SU-DHL-6 (cell line): Measurements from ENCODE around the gene TRIM38.

Experiments
- H2AFZ ChIP-seq: fragments of 200-600 bp; sonication (generic); 2 replicates; pipeline ENCODE4 v1.6.1; 2014; ENCODE audit warnings: low read depth, mild to moderate bottlenecking, moderate library complexity, mixed read lengths, antibody characterized with exemption, low read length; ENCODE audit not compliant: severe bottlenecking
- H3F3A ChIP-seq: fragments of 200-600 bp; shearing (Covaris generic); 2 replicates; pipeline ENCODE4 v1.6.0; 2016; ENCODE audit warnings: antibody characterized with exemption, mild to moderate bottlenecking; ENCODE audit not compliant: insufficient read depth
- H3K27ac ChIP-seq: fragments of 200-600 bp; sonication (generic); 2 replicates; pipeline ENCODE4 v1.5.1; 2016; ENCODE audit warnings: low read depth, mild to moderate bottlenecking, low read length, moderate library complexity, mixed read lengths
- H3K27me3 ChIP-seq: fragments of 200-600 bp; sonication (generic), shearing (Covaris generic); 2 replicates; pipeline ENCODE4 v1.6.0; 2014; ENCODE audit warnings: mild to moderate bottlenecking, low read length
- H3K36me3 ChIP-seq: fragments of 200-600 bp; sonication (generic); 2 replicates; pipeline ENCODE4 v1.6.1; 2014; ENCODE audit warnings: mild to moderate bottlenecking, low read length, mixed read lengths
- H3K4me2 ChIP-seq: fragments of 300-600, 200-600 bp; shearing (Covaris generic), sonication (generic); 2 replicates; pipeline ENCODE4 v1.6.0; 2014; ENCODE audit warnings: low read length, low read depth, mild to moderate bottlenecking; ENCODE audit not compliant: poor library complexity, severe bottlenecking
- H3K4me3 ChIP-seq: fragments of 200-600 bp; sonication (generic); 2 replicates; pipeline ENCODE4 v1.5.1; 2014; ENCODE audit warnings: antibody characterized with exemption, low read length, mild to moderate bottlenecking, mixed read lengths; ENCODE audit not compliant: insufficient read depth, poor library complexity, severe bottlenecking
- H3K79me2 ChIP-seq: fragments of 200-600 bp; sonication (generic); 2 replicates; pipeline ENCODE4 v1.6.1; 2014; ENCODE audit warnings: mild to moderate bottlenecking, low read length, moderate library complexity; ENCODE audit not compliant: insufficient read depth
- H3K9ac ChIP-seq: fragments of 200-600 bp; sonication (generic); 2 replicates; pipeline ENCODE4 v1.7.0; 2014; ENCODE audit warnings: mild to moderate bottlenecking, low read length
- H3K9me2 ChIP-seq: fragments of 200-600 bp; sonication (generic); replicated peaks from 2 replicates; pipeline ENCODE4 v1.6.1; 2014; ENCODE audit warnings: low read length; ENCODE audit not compliant: insufficient read depth
- H3K9me3 ChIP-seq: fragments of 200-600 bp; sonication (generic); 2 replicates; pipeline ENCODE4 v1.6.1; 2014; ENCODE audit warnings: low read length, mixed read lengths; ENCODE audit not compliant: insufficient read depth
- H4K20me1 ChIP-seq: fragments of 200-600 bp; sonication (generic); 2 replicates; pipeline ENCODE4 v1.6.1; 2014; ENCODE audit warnings: low read depth, mild to moderate bottlenecking, antibody characterized with exemption, low read length, moderate library complexity, mixed read lengths
- EZH2phosphoT487 ChIP-seq: fragments of 200-600 bp; sonication (generic), shearing (Covaris generic); conservative IDR thresholded peaks from 2 replicates; pipeline ENCODE4 v1.6.1; 2018; ENCODE audit warnings: mild to moderate bottlenecking, antibody characterized with exemption, low read length, moderate library complexity, mixed read lengths
- TF ChIP-seq, protein P1 (sequence below): fragments of 200-600 bp; sonication (generic); IDR thresholded peaks from one replicate; pipeline ENCODE4 v1.5.1; 2017; ENCODE audit warnings: antibody characterized with exemption, mild to moderate bottlenecking, low read length, moderate library complexity; ENCODE audit not compliant: insufficient read depth, poor library complexity, severe bottlenecking

Gene TRIM38

DNA sequence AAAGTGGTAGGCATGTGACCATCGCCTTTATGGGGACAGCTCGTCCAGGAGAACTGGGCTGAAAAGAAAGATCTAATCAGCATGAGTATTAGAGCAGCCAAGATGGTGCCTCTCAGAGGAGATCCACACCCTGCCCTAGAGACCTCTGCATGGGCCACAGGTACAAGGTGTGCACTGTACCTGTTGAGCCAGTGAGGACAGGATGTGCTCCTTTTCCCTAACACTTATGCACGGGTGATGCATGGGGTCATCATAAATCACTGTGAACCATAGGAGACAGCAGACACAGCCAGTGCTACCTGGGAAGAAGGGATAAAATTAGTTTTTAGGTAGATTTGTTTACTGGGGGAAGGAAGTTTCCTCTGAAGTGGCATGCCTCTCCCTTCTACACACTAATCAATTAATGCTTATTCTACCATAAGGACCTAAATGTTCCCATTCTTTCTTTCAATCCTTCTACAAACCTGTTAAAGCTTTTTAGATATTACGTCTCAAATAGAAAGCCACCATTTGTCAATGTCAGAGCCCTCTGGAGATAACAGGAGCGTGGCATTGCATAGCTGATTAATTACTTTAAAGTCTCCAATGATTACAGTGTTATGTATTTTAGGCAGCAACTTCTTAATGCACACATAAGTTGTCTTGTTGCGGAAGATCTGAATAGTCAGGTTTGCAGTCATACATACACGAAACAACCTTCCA, 45.7 kb upstream of the TRIM38 start:
- Histone ChIP-seq H3K9me3 (no peaks in the 10 kb centered on the region), H3K27me3 (no peaks in the 10 kb centered on the region), H3K79me2 (no peaks in the 10 kb centered on the region), H3F3A (no peaks in the 10 kb centered on the region), H3K36me3 (no peaks in the 10 kb centered on the region), H4K20me1 (no peaks in the 10 kb centered on the region), H3K9ac (no peak overlapping the region), H3K9me2 (no peaks in the 10 kb centered on the region), H3K27ac (no peak overlapping the region), H3K4me3 (no peak overlapping the region), H2AFZ (no peak overlapping the region), H3K4me2 (no peak overlapping the region)
- TF ChIP-seq, protein P1, sequence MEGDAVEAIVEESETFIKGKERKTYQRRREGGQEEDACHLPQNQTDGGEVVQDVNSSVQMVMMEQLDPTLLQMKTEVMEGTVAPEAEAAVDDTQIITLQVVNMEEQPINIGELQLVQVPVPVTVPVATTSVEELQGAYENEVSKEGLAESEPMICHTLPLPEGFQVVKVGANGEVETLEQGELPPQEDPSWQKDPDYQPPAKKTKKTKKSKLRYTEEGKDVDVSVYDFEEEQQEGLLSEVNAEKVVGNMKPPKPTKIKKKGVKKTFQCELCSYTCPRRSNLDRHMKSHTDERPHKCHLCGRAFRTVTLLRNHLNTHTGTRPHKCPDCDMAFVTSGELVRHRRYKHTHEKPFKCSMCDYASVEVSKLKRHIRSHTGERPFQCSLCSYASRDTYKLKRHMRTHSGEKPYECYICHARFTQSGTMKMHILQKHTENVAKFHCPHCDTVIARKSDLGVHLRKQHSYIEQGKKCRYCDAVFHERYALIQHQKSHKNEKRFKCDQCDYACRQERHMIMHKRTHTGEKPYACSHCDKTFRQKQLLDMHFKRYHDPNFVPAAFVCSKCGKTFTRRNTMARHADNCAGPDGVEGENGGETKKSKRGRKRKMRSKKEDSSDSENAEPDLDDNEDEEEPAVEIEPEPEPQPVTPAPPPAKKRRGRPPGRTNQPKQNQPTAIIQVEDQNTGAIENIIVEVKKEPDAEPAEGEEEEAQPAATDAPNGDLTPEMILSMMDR = no peak
- no peak for TF ChIP-seq EZH2phosphoT487

DNA sequence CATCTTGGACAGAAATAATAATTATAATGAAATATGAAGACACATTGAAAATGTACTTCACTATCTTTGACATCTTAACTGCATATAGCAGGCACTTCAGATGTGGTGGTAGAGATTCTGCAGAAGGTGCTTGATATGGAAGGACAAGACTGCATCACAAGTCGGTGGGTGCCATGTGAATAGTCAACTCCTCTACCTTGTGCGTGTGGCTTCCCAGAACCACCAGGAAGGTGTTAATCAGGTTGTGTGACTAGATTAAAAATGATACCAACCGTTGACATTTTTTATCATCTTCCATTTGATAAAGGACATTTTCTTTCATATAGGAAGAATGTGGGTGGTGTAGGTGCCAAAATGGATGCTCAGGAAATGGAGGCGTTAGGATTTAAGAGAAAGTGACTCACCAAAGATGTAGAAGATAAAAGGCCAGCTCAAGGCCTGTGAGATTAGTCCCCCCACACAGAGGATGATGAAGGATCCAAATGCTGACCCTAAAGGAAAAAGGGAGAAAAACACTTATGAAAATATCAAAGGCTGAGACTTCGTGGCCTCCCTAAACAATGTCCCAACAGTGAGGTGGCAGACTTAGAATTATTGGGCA, 44.4 kb upstream of the TRIM38 start:
- Histone ChIP-seq H2AFZ (no peak overlapping the region), H3K9ac (no peak overlapping the region), H3K4me3 (no peak overlapping the region), H3K9me2 (no peaks in the 10 kb centered on the region), H3F3A (no peaks in the 10 kb centered on the region), H3K9me3 (no peaks in the 10 kb centered on the region), H3K27ac (no peak overlapping the region), H3K4me2 (no peak overlapping the region), H3K36me3 (no peaks in the 10 kb centered on the region), H4K20me1 (no peaks in the 10 kb centered on the region), H3K27me3 (no peaks in the 10 kb centered on the region), H3K79me2 (no peaks in the 10 kb centered on the region)
- no peak for TF ChIP-seq EZH2phosphoT487
- TF ChIP-seq, protein P1 = no peak

GRCh38 chr6:25919657-25920056, 42.9 kb upstream of the TRIM38 start:
- no peak overlapping the region for H3K4me3 ChIP-seq
- H3K27me3 ChIP-seq = no peaks in the 10 kb centered on the region
- H3K9me2 ChIP-seq = no peaks in the 10 kb centered on the region
- no peak overlapping the region for H3K4me2 ChIP-seq
- no peaks in the 10 kb centered on the region for H3K79me2 ChIP-seq
- no peak overlapping the region for H3K27ac ChIP-seq
- TF ChIP-seq, protein P1 = no peak
- no peak for TF ChIP-seq EZH2phosphoT487
- no peaks in the 10 kb centered on the region for H4K20me1 ChIP-seq
- no peaks in the 10 kb centered on the region for H3F3A ChIP-seq
- no peaks in the 10 kb centered on the region for H3K36me3 ChIP-seq
- H3K9ac ChIP-seq = no peak overlapping the region
- H2AFZ ChIP-seq = no peak overlapping the region
- H3K9me3 ChIP-seq = no peaks in the 10 kb centered on the region
